Ovary (tissue), 9 donors: ENCODE data around the gene CLCN5. TPM values are rescaled to one million over a fixed set of nuclear protein-coding genes. Genes with fewer than 3 reads are reported as not detected.
A peak's percentile ranks its signal among the peaks of the same experiment; 100 is the strongest.

Experiments
- DNase-seq, 5 donors: peaks; one replicate each; pipeline ENCODE4 v3.0.0-alpha.2; 2019 to 2020
- H3K27ac ChIP-seq, 2 donors: fragments of 200-600 bp; one replicate each; pipeline versions ENCODE4 v1.5.1 to v1.8.0; 2019 to 2022
- H3K27me3 ChIP-seq: fragments of 200-600 bp; one replicate; pipeline ENCODE4 v1.8.0; 2022
- H3K36me3 ChIP-seq: fragments of 200-600 bp; sonication (generic); one replicate; pipeline ENCODE4 v1.5.1; 2019
- H3K4me1 ChIP-seq: one replicate; pipeline ENCODE4 v1.8.1; 2013; ENCODE audit warnings: mild to moderate bottlenecking, moderate library complexity; ENCODE audit not compliant: insufficient read depth
- H3K4me3 ChIP-seq: fragments of 200-600 bp; sonication (generic); one replicate; pipeline ENCODE4 v1.5.1; 2017
- H3K9me3 ChIP-seq, 2 donors: fragments of 200-600 bp in 1 of 2; sonication (generic) in 1 of 2; one replicate each; pipeline versions ENCODE4 v1.5.1 to v1.8.1; 2013 to 2019; ENCODE audit warnings: mild to moderate bottlenecking in 1 of 2, moderate library complexity in 1 of 2
- EP300 ChIP-seq: sonication (generic); formaldehyde crosslinking; IDR thresholded peaks from one replicate; pipeline ENCODE4 v1.6.1; 2017; ENCODE audit warnings: antibody characterized with exemption
- POLR2A ChIP-seq: fragments of 450-650 bp; IDR thresholded peaks from one replicate; pipeline ENCODE4 v1.6.1; 2017; ENCODE audit warnings: antibody characterized with exemption, mild to moderate bottlenecking, moderate library complexity
- WGBS, 3 donors: extraction: QIAGEN DNeasy Blood & Tissue Kit in 1 of 3; methylation state at CpG; one replicate each; pipeline versions ENCODE4 v1.1.5 to v1.1.7; 2013 to 2017; 5-methylcytosine and 5-hydroxymethylcytosine counted together
- intact Hi-C, 4 donors: fragments of 100-400 bp; cut with DNase I; formaldehyde crosslinking; loops; one replicate each; pipeline versions ENCODE4 v1.11.0 to v1.15.1; 2022 to 2023
- polyA plus RNA-seq, 2 donors: library from polyadenylated mRNA; stranded (reverse); fragments of 200-250 nt in 1 of 2; fragments of 350-450 nt in 1 of 2; fragmentation: Illumina TruSeq in 1 of 2; extraction: RNeasy Lipid Tissue Mini Kit (QIAGEN cat#74804) in 1 of 2; gene quantifications; one replicate each; pipeline ENCODE4 v1.2.3, GENCODE V29; 2013 to 2014
- total RNA-seq, 7 donors: library from RNA; depleted of rRNA in 2 of 7; stranded (reverse); fragments of >200 nt in 2 of 7; fragmentation: NEBNext Ultra II Directional in 3 of 7; extraction: Animal tissue kit (Norgen Biotek cat#: 25700) in 3 of 7; gene quantifications; one replicate each; pipeline versions ENCODE4 v1.1.0 to v1.2.4, GENCODE V29; 2016 to 2023
- TF ChIP-seq, protein P1 (sequence below), 3 donors: fragments of 450-650 bp in 2 of 3; fragments of 200-600 bp in 1 of 3; IDR thresholded peaks; one replicate each; pipeline versions ENCODE4 v1.5.1 to v1.8.0; 2016 to 2022; ENCODE audit warnings: antibody characterized with exemption in 3 of 3, mild to moderate bottlenecking in 1 of 3
- donor health status: DM: no; HTN: no; CAD: no; lungs with moderate emphysema.
- donor health status: DM: no; HTN: no; CAD: no.
- donor health status: Bipolar disorder and iron deficiency.
- donor health status: DM: yes; HTN: yes; CAD: no.
- donor health status: DM: no; HTN: no; CAD: no.
- donor health status: DM: yes; HTN: yes; CAD: no.

The CLCN5 gene
- total and polyA plus RNA-seq, 9 donors: 1.4 to 26.5 (median 16.2) TPM

DNA sequence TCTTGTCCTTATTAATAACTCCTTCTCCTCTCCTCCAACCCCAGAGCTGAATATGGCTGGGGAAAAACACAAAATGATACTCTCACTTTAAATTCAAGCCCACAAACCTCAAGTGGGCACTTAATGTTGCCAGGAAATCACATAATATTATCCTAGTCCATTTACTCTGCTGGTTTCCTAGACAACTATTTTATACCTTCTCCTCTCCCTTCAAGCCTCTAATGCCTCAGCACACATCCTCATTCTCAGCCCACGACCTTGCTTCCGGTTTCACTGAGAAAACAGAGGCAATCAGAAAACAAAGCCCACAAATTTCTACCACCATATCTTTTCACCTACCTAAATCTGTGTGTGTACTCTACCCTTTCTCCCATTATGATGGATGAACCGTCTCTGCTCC is 12.1 kb upstream of the CLCN5 start:
- DNase-seq: no peak
- Histone ChIP-seq H3K4me1 (no peaks in the 10 kb centered on the region), H3K9me3 (no peaks in the 10 kb centered on the region), H3K27me3 (no peaks in the 10 kb centered on the region), H3K4me3 (no peak overlapping the region), H3K36me3 (no peaks in the 10 kb centered on the region), H3K27ac (no peak overlapping the region)
- no peak for TF ChIP-seq POLR2A
- TF ChIP-seq, protein P1, sequence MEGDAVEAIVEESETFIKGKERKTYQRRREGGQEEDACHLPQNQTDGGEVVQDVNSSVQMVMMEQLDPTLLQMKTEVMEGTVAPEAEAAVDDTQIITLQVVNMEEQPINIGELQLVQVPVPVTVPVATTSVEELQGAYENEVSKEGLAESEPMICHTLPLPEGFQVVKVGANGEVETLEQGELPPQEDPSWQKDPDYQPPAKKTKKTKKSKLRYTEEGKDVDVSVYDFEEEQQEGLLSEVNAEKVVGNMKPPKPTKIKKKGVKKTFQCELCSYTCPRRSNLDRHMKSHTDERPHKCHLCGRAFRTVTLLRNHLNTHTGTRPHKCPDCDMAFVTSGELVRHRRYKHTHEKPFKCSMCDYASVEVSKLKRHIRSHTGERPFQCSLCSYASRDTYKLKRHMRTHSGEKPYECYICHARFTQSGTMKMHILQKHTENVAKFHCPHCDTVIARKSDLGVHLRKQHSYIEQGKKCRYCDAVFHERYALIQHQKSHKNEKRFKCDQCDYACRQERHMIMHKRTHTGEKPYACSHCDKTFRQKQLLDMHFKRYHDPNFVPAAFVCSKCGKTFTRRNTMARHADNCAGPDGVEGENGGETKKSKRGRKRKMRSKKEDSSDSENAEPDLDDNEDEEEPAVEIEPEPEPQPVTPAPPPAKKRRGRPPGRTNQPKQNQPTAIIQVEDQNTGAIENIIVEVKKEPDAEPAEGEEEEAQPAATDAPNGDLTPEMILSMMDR (IDR thresholded peaks at IDR 0.05): no peak
- TF ChIP-seq EP300: no peak
- WGBS, 3 donors: 30 to 45% (median 35%) methylated on average over 3 of the region's 3 CpGs
- intact Hi-C loops: no loop called here

DNA sequence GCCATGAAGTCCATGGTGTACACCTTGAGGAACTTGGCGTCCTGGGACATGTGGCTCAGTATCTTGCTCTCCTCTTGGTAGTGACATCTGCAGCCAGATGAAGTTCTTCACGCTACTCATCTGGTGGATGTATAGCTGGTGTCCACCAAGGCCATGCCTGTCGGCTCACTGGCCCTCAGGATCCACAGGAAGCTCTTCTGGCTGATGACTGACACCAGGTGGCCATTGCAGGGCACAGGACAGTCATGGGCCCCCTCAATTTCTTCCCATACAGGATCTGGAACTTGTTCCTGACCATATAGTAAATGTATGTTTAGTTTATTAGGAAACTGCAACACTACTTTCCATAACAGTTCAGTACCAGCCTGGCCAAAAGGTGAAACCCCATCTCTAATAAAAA is 10.3 kb upstream of the CLCN5 start:
- TF ChIP-seq, protein P1 (IDR thresholded peaks at IDR 0.05): no peak
- TF ChIP-seq POLR2A: no peak
- no peak for TF ChIP-seq EP300
- no peak for DNase-seq
- WGBS, 3 donors: 58 to 75% (median 66%) methylated on average over 3 of the region's 3 CpGs
- Histone ChIP-seq H3K4me1 (no peaks in the 10 kb centered on the region), H3K36me3 (no peaks in the 10 kb centered on the region), H3K9me3 (no peaks in the 10 kb centered on the region), H3K4me3 (no peak overlapping the region), H3K27ac (no peak overlapping the region), H3K27me3 (no peaks in the 10 kb centered on the region)
- intact Hi-C loops: no loop called here

- intact Hi-C loops: no loop called here
- H3K4me3 ChIP-seq: no peak overlapping the region
Measured at GRCh38 chrX:49912861-49913260, 9.5 kb upstream of the CLCN5 start.

GRCh38 chrX:49915361-49916222 is 6.8 kb upstream of the CLCN5 start:
- peak in 2 of 5 donors; percentile 35 to 53 for DNase-seq
- no peak for TF ChIP-seq EP300
- TF ChIP-seq, protein P1 (IDR thresholded peaks at IDR 0.05): peak in 2 of 3 donors; percentile 39 to 58
- intact Hi-C loops: loop anchor here in 1 of 4 donors (5.0 kb wide), 2 partner anchors 162 to 287 kb away; partner anchors contain the start of genes AKAP4 and CCNB3
- Histone ChIP-seq H3K4me3 (no peak overlapping the region), H3K36me3 (no peaks in the 10 kb centered on the region), H3K27ac (no peak overlapping the region), H3K27me3 (no peaks in the 10 kb centered on the region), H3K9me3 (no peaks in the 10 kb centered on the region), H3K4me1 (no peaks in the 10 kb centered on the region)
- 28 to 35% (median 34%) methylated on average over 8 of the region's 8 CpGs for WGBS, 3 donors

More at GRCh38 chrX:49912861-49913260, 9.5 kb upstream of the CLCN5 start:
- no peaks in the 10 kb centered on the region for H3K27me3 ChIP-seq
- no peaks in the 10 kb centered on the region for H3K36me3 ChIP-seq
- H3K4me1 ChIP-seq: no peaks in the 10 kb centered on the region
- no peaks in the 10 kb centered on the region for H3K9me3 ChIP-seq
- WGBS, 3 donors: 48 to 58% (median 51%) methylated on average over 3 of the region's 3 CpGs
- TF ChIP-seq EP300: no peak
- TF ChIP-seq POLR2A: no peak
- TF ChIP-seq, protein P1 (IDR thresholded peaks at IDR 0.05): no peak
- H3K27ac ChIP-seq: no peak overlapping the region
- DNase-seq: no peak
